Prostate gland (tissue), 2 donors: ENCODE measurements around the gene HNRNPA3.

ENCODE experiments used
- CTCF ChIP-seq, 4 experiments: fragments of 200-600 bp in 2 of 4; fragments of 450-650 bp in 2 of 4; sonication (generic) in 2 of 4; IDR thresholded peaks; 1 replicate in 3 of 4; 2 replicates in 1 of 4; pipeline ENCODE4 v1.5.1; 2016 to 2019; ENCODE audit warnings: antibody characterized with exemption in 4 of 4, mild to moderate bottlenecking in 2 of 4, moderate library complexity in 2 of 4
- POLR2A ChIP-seq: fragments of 450-650 bp; IDR thresholded peaks from one replicate; pipeline ENCODE4 v1.6.1; 2016; ENCODE audit warnings: antibody characterized with exemption, mild to moderate bottlenecking
- POLR2AphosphoS5 ChIP-seq: sonication (generic); formaldehyde crosslinking; IDR thresholded peaks from one replicate; pipeline ENCODE4 v1.6.1; 2017; ENCODE audit warnings: antibody characterized with exemption

DNA sequence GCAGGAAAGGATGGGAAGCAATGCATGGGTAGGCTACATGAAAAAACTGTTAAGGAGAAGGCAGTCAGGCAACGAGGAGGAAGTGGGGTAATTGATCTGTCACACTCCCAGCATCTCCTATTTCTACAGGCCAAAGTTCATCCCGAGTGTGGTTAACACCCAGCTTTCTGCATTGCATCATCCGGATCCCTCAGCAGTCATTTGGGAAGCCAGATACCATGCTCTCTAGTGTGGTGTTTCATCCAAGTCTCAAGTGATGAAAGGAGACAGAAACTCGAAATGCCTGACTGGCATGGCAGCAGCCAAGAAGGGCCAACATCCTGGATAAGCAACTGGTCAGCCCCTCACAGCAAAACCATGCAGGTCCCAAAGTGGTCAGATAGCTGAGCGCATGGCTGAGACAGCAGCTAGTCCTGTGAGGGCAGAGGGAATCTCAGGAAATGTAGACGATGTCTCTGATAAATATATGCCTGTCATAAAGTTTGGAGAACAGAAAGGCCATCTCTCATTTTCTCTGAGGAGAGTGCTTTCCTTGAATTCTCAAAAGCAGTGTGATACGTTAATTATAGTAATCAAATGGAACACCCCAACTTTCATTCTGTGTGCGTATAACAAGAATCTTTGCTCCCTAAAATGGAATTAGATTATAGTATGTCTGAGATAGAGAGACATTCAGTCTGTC is 24.8 kb upstream of the HNRNPA3 start:
- TF ChIP-seq CTCF (IDR thresholded peaks at IDR 0.05) (no peak), POLR2A (no peak), POLR2AphosphoS5 (no peak)
